ENCODE results near the gene DYNAP.

DYNAP gene

DNA sequence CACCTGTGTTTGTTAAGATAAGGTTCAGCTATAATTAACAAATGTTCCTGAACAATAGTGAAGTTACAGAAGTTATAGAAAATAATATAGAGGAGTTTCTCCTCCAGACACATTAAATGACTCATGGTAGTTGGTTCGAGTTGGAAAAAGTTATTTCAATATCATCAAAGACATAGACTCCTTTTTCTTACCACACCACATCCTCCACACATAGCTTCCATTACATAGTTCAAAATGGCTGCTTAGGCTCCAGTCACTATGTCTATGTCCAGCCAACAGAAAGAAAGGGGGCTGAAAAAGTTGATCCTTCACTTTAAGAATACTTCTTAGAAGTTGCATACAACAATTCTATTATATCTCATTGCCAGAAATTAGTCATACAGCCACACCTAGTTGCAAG is 50.7 kb downstream of the DYNAP start:
- no peak for DNase-seq

DNA sequence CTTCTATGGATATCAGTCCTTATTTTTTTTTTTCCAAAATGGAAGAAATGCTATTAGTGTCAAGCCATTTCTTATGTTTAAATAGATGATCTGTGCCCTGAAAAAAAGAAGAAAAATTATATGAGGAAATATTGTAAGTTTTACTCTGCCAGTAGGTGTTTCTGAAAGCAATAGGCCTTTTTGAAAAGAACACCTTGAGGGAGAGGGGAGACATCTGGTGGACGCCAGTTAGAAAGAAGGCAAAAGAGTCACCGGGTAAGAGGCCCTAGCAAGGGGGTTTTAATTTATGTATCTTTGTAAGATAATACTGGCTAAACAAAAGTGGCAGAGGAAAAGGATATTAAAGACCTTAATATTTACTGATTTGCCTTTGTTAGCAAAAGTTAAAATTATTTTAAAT is 56.1 kb downstream of the DYNAP start:
- no peak for DNase-seq

Data from activated CD4-positive, alpha-beta T cell treated with anti-CD3 and anti-CD28 coated beads for 48 hours (primary cell).